HG02938 (cell line): Measurements from ENCODE around the gene HHIPL1.

ENCODE experiments used
- ATAC-seq: cut with Tn5 transposase; IDR thresholded peaks from one replicate; pipeline ENCODE4 v1.9.1; 2021; ENCODE audit warnings: mild to moderate bottlenecking, moderate library complexity; ENCODE audit not compliant: unreplicated experiment

The HHIPL1 gene

DNA sequence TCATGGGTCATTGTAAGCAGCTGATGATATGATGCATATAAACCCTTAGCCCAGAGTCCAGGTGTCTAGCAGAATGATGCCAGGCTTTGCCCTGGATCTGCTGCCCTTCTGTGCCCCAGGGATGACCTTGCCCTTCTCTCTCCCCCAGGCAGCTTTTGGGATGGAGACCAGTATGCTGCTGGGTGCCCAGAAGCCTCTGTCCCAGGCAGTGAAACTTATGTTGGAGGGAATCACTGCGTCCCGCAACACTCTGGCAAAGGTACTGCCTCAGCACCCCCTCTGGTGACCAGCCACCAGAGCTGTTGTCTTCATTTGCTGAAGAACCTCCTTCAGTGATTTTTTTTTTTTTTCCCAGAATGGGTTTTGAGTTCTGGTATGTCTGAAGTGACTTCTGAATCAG is 62.5 kb downstream of the HHIPL1 start:
- no peak for ATAC-seq

DNA sequence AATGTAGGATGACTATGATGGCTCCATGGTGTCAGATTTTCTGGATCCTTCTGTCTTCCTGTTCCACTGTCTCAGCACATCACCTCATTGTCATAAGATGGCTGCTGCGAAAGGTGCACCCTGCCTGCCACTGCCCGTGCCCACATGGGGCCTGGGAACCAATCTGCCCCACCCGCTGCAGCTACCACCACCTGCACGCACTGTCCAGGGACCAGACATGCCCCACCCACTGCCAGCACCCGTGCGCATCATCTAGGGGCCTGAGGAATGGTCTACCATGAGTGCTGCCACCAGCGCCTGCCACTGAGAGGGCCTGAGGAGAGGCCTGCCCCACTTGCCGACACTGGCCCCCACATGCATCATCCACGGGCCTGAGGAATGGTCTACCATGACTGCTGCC is 63.0 kb downstream of the HHIPL1 start:
- no peak for ATAC-seq

DNA sequence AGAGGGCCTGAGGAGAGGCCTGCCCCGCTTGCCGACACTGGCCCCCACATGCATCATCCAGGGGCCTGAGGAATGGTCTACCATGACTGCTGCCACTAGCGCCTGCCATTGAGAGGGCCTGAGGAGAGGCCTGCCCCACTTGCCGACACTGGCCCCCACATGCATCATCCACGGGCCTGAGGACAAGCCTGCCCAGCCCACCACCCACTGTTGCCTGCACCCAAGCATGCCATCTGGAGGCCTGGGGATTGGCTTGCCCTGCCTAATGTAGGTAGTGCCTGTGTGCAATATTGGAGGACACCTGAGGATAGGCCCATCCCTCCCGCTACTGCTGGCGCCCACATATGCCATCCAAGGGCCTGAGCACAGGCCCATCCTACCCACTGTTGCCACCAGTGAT is 63.5 kb downstream of the HHIPL1 start:
- ATAC-seq = no peak

DNA sequence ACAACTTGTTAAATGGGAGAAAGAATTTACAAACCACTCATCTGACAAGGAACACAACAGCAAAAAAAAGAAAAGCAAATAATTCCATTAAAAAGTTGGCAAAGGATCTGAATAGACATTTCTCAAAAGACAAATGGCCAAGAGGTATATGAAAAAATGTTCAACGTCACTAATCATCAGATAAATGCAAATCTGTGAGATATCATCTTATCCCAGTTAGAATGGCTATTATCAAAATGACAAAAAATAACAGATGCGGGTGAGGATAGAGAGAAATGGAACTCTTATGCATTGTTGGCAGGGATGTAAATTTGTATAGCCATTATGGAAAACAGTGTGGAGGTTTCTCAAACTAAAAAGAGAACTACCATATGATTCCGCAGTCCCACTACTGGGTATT is 69.0 kb downstream of the HHIPL1 start:
- ATAC-seq = no peak

DNA sequence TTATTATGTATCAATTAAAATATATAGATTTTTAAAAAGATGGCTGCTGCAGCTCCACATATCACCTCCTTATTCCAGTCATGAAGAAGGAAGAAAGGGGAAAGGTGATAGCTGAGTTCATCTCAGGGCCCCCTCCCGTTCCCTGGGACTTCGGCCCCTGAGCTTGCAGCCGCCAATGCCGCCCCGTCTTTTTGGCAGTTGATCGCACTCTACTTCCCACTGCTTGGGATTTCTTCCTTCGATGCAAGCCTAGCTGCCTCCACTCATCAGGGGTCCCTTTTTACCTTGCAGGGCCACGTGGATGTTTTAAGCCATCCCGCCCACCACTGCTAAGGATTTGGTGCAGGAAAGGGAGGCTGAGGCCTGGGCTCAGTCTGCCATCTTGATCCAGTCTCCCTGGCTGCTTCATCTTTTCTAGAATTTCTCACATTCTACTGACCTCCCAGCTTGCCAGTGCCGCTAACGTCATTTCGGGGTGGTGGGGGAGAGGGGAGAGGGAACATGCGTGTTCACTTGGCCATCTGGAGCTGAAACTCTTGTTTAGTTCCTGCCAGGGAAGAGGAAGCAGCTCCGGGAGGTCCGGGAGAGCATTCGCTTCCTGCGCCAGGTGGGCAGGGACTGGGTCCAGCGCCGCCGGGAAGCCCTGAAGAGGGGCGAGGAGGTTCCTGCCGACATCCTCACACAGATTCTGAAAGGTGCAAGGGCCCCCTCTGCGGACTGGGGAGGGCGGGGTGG is 70.5 kb downstream of the HHIPL1 start:
- no peak for ATAC-seq

DNA sequence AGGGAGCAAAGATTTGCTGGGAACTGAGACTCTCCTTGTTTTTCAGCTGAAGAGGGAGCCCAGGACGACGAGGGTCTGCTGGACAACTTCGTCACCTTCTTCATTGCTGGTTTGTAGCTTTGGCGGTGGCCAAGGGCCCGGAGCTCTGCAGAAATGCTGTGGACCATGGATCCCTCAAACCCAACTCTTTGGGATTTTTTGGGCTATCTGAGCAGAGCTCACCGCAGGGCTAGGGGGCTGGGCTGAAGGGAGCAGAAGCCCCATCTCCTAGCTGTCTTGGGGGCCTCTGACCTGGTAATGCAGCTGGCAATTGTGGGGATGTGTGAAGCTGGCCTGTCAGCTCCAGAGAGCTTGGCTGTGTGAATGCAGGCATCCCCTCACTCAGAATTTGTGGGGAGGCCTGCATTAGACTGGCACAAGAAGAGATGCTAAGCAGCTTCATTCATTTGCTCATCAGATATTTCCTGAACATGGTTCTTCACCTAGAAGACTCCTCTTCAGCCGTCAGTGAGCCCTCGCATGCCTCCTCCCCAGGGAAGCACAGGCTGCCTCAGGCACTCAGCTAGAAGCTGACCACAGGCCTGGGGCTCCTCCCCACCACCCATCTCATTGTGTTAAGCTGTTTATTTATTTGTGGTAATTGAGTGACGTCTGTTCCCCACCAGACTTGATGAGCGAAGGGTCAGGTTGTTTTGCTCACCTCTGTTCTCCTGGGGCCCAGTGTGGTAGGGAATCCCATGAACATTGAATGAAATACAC is 71.3 kb downstream of the HHIPL1 start:
- ATAC-seq = no peak

DNA sequence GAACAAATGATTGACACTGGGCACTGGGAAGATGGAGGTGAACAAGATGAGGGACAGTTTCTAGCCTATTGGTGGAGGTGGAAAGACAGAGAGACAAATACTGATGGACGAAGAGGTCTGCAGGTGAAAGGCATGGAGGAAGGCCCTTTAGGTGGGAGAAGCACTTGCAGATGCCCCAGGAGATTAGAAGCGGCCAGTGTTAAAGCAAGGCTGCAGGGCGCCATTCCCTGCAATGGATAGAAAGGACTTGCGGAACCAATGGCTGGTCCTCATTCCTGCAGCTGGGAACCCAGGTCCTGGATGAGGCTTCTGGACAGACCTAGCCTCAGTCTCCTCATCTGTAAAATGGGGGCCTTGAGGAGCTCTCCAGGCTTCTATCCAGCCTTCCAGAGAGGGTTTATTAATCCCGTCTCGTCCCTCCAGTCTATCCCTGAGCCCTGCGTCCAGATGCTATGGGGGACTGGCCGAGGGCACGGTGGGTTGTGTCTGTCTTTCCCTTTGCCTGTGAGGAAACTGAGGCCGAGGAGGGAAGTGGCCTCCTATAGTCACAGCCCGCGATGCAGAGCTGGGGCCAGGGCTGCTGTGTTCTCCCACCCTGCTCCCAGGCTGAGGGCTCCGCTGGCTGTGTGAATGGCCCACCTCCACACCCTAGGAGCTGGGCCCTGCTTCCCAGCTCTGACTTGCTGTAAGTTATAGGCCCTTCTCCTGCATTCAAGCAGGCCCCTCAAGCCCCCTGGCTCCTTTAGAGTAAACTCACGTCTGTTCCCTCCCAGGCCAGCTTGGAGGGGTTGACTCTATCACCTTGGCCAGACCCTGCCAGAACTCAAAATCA is 72.1 kb downstream of the HHIPL1 start:
- ATAC-seq = no peak

DNA sequence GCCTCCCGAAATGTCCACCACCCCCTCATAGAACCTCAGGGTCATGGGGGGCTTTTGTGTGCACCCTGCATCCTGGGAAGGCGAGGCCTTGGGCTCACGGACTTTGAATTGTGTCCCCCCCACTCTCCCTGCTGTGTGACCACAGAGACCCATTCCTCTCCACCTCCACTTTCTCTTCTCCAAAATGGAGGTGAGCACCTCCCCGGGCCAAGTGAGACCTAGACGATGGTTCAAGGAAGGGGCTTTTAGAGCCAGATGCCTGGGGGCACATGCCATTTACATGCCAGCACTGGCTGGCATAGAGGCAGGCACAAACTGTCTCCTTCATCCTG is 72.7 kb downstream of the HHIPL1 start:
- ATAC-seq = no peak

DNA sequence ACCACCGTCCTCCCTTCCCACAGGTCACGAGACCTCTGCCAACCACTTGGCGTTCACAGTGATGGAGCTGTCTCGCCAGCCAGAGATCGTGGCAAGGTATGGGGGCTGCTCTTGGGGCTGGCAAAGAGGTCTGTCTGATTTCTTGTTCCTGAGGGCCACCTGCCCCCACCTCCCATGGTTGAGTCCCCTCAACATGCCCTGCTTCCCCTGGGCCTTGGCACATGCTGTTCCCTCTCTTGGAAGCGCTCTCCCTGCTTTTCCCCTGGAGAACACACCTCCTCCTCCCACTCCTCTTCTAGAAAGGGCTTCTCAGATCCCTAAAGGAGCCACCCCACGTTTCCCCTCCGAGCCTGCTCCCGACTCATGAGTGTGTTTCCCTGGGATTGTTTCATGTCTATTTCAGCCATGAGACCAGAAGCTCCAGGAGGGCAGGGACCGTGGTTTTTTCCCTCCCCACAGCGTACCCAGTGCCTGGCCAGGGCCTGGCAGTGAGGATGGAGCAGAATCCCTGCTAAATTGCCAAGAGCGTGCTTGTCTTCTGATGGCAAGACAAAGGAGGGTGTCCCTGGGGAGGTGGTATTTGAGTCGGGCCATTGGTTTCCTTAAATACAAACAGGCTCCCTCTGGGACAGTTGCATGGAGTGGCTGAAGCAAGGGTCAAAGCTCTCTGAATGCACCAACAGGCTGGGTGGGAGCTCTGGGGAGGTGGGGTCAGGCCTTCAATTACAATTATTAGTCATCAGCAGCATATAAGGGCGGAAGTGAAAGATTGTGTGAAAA is 73.3 kb downstream of the HHIPL1 start:
- ATAC-seq = peak; percentile 87

DNA sequence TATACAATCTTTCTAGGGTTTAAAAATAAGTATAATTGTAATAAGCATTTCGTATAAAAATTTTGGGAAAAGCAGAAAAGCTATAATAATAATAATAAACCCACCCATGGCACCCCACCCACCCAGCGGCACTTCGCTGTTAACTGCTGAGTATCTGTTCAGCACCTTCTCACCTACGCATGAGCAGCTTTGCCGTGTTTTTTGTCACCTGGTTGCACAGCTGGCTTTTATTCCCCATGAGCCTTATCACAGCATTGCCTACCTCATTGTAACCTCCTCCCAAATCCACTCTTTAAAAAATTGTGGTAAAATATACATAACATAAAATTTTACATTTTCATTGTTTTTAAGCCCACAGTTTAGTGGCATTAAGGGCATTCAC is 73.9 kb downstream of the HHIPL1 start:
- peak; percentile 49 for ATAC-seq

DNA sequence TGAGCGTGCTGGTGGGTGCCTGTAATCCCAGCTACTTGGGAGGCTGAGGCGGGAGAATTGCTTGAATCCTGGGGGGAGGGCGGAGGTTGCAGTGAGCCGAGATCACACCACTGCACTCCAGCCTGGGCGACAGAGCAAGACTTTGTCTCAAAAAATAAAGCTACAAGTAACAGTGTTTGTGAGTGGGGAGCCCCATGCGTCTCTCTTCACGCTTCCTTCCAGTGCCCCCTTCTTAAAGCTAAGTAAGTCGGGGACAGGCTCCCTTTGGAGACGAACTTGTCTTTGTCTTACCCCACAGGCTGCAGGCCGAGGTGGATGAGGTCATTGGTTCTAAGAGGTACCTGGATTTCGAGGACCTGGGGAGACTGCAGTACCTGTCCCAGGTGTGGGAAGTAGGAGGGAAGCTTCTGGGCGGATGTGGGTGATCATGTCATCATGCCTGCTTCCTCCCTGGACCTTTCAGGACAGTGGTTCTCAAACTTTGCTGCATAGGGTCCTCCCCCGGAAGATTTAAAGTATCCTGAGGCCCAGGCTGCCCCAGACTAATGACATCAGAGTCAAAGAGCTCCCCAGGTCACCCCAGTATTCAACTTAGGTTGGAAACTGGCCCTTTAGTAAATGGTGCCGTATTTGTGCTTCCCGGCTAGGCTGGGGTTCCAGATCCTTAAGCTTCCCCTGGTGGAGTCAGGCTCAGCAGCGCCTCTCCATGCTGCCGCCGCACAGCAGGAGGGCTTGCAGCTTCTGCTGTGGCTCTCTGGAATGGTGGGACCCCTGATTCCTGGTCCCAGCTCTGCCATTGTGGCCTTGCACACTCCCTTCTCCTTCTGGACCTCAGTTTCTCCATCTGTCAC is 76.2 kb downstream of the HHIPL1 start:
- no peak for ATAC-seq

DNA sequence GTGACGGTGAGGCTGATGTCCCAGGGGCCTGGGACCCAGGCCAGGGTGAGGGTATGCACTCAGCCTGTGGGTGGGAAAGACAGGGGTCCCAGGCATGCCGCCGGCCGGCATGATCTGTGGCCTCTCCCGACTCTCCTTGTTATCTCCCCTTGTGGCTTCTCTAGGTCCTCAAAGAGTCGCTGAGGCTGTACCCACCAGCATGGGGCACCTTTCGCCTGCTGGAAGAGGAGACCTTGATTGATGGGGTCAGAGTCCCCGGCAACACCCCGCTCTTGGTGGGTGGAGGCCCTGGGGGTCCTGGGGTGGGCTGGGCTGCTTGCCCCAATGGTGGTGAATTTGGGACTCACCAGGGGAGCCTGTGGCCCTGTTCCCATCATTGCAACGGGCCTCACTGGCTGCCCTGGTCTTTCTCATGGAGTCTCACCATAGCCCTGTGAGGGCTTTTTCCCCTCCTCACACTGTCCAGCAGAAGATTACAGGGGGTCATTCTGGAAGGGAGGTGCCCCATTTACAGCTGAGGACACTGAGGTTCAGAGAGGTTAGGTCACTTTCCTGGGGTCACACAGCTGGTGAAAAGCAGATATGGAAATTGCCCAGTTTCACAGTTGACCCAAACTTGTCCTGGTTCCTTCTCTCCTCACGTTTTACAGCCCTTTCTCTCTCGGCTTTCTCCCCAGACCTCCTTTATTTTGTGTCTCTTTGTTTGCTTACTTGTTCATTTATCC is 77.0 kb downstream of the HHIPL1 start:
- no peak for ATAC-seq

DNA sequence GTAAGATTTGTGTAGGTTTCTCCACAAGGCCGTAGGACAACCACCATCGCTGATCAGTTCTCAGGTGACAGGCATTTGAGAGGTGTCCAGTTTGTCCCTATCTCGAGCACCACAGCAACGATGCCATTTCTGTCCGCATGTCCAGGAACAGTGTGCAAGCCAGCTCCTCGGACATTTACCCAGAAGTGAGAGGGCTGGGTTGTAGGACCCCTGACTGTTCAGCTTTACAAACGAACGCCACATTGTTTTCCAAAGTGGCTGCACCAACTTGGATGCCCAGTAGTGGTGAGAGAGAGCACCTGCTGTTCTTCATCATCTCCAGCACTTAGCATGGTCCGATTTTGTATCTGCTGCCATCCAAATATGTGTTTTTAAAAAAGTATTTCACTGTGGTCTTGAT is 77.8 kb downstream of the HHIPL1 start:
- no peak for ATAC-seq

DNA sequence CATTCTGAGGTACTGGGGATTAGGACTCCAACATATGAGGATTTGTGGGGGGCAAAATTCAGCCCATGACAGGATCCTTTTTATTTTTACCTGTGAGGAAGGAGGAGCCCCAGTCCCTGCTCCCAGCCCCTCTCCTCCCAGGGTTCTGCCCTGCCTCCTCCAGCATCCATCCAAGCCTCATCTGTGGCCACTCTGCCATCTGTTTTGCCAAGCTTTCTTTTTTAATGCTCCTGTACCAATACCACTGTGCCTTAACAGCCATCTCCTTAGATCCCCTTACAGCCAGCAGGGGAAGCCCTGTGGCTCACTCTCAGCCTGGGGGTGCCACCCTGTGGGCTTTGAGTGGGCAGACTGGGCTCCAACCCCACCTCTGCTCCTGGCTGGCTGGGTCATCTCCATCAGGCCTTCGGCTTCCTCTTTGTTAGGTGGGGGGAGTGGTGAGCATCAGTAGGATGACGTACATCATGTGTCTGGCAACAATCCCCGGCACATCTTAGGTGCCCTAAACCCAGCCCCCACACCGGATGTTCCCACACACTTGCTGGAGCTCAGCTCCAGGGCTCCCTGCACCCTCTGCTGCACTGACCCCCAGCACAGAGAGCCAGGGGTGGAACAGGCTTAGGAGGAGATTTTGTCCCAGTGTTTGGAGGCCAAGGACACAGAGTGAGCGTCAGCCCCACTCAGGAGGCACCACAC is 79.4 kb downstream of the HHIPL1 start:
- no peak for ATAC-seq

DNA sequence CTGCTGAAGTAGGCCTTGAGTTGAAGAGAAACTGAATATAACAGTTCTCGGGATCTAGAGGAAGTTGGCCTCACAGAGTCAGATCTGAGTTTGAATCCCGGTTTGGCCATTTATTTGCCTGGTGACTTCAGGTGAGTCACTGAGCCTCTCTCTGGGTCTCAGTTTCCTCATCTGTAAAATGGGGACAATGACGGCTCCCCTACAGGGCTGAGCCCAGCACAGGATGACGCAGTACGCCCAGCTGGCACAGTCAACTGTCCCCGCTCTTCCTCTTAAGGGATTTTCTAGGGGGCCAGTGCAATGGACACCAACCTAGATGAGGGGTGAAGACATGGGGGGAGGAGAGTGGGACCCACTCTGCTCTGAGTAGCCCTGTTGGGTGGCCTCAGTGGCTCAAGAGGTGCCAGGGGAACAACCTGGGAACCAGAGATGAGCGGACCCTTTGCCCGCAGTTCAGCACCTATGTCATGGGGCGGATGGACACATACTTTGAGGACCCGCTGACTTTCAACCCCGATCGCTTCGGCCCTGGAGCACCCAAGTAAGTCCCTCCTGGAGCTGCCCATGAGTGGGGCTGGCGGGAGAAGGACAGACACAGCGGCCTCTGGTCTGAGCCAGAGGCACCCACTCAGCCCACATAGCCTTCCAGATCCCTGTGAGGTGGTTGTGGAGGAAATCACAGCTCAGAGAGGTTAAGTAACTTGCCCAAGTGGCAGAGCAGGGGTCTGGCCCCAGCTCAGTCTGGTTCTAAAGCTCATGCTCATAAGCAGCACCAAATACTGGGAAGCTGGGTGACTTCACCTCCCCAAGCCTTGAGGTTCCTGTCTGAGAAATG is 80.2 kb downstream of the HHIPL1 start:
- ATAC-seq = no peak

DNA sequence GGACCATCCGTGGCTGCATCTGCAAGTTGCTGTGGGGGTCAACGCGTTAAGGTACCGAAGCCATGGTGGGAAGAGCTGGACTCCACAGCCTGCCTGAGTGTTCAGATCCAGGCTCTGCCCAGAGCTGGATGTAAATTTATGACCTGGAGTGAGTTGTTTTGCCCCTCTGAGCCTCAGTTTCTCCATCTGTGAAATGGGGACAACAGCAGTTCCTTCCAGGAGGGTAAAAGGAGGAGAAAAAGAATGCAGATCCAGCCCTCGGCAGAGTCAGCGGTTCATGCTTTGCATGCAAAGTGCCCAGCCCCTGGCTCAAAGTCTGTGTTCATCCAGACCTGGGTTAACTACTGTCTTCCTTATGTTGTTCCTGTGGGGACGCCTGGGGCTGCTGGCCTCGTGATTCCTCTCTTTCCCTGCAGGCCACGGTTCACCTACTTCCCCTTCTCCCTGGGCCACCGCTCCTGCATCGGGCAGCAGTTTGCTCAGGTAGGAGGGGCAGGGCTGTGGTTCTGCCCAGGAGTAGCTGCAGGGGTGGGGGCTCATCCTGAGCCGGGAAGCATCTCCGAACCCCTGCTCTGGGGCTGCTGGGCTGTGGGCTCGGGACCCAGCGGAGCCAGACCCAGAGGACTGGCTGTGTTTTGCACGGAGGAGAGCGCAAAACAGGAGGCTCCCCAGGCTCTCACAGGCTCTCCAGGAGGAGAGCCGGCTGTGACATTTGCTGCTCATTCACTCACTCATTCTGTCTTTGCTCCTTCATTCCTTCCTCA is 81.0 kb downstream of the HHIPL1 start:
- no peak for ATAC-seq

DNA sequence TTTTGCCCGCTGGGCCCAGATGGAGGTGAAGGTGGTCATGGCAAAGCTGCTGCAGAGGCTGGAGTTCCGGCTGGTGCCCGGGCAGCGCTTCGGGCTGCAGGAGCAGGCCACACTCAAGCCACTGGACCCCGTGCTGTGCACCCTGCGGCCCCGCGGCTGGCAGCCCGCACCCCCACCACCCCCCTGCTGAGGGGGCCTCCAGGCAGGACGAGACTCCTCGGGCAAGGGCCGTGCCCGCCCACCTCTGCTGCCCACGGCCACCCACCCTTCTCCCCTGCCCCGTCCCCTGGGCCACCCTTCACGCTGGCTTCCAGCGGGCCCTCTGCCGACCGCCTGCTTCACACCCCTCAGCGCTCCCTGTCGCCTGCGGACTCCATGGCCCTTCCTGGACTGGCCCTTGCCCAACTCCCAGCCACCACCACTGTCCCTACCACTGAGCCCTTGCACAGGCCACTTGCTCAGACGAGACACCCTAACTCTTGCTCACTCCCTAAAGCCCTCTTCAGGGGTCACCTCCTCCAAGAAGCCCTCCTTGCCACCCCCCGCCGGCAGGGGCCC is 81.7 kb downstream of the HHIPL1 start:
- ATAC-seq = no peak
